Measurements from ENCODE around the gene MSANTD1.

GRCh38 chr4:3239998-3240920, 8.7 kb upstream of the MSANTD1 start:
- no peak for TF ChIP-seq CTCF (IDR thresholded peaks at IDR 0.05; ENCODE audit: control extremely low read depth in 1 of 3, insufficient read depth in 1 of 3, low read depth in 1 of 3, low read length in 3 of 3)
- TF ChIP-seq SP4 (IDR thresholded peaks at IDR 0.05; ENCODE audit: low read length) = no peak
- no peak for TF ChIP-seq RAD21 (IDR thresholded peaks at IDR 0.05 in 1 of 2, conservative IDR thresholded peaks at IDR 0.05 in 1 of 2; ENCODE audit: low read depth in 2 of 2, low read length in 2 of 2)
- TF ChIP-seq TAF1 (IDR thresholded peaks at IDR 0.05; ENCODE audit: low read depth, low read length) = no peak
- no peak for TF ChIP-seq POLR2A (IDR thresholded peaks at IDR 0.05; ENCODE audit: control extremely low read depth in 1 of 2, low read depth in 2 of 2, low read length in 2 of 2)
- no peak for TF ChIP-seq MAFK (IDR thresholded peaks at IDR 0.05; ENCODE audit: low read depth, low read length)
- no peak for TF ChIP-seq CHD1 (IDR thresholded peaks at IDR 0.05; ENCODE audit: low read depth, low read length)
- no peak for TF ChIP-seq SIN3A (conservative IDR thresholded peaks at IDR 0.05 in 1 of 2, IDR thresholded peaks at IDR 0.05 in 1 of 2; ENCODE audit: low read depth in 1 of 2, low read length in 2 of 2)
- TF ChIP-seq E2F6 (IDR thresholded peaks at IDR 0.05) = no peak
- TF ChIP-seq POLR2AphosphoS5 (IDR thresholded peaks at IDR 0.05; ENCODE audit: low read depth, low read length) = no peak
- TF ChIP-seq MAX (IDR thresholded peaks at IDR 0.05) = no peak
- TF ChIP-seq PHF8 (conservative IDR thresholded peaks at IDR 0.05; ENCODE audit: low read depth, low read length) = no peak
- TF ChIP-seq EGR1 (IDR thresholded peaks at IDR 0.05; ENCODE audit: borderline replicate concordance, low read depth, low read length) = no peak
- TF ChIP-seq EZH2 (IDR thresholded peaks at IDR 0.05; ENCODE audit: low read depth, low read length, severe bottlenecking) = no peak

All from H1 (cell line).